ENCODE data around the gene ELAVL1. TPM values are rescaled to one million over a fixed set of nuclear protein-coding genes. Genes with fewer than 3 reads are reported as not detected.

The ELAVL1 gene
- polyA plus RNA-seq, 1 donor from 2014 or later = 19.1 TPM

DNA sequence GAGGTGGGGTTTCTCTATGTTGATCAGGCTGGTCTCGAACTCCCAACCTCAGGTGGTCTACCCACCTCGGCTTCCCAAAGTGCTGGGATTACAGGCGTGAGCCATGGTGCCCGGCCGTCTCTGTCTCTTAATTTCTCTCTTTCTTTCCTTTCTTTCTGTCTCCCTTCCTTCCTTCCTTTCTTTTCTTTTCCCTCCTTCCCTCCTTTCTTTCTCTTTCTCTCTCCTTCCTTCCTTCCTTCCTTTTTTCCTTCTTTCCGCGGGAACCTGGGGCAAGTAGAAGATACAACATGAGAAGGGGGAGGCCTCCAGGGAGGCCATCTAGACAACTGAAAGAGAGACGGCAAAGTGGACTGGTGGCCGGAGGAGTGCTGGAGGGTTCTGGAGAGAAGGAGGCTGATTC lies 15.2 kb upstream of the ELAVL1 start:
- H3K36me3 ChIP-seq (ENCODE audit: insufficient read depth, low read length) = no peaks in the 10 kb centered on the region
- H3K79me2 ChIP-seq (replicated peaks; ENCODE audit: insufficient read depth, low read length) = no peaks in the 10 kb centered on the region
- no peaks in the 10 kb centered on the region for H3K9me3 ChIP-seq (ENCODE audit: low read length)
- H3K9me2 ChIP-seq (ENCODE audit: insufficient read depth, low read length) = no peaks in the 10 kb centered on the region
- no peak overlapping the region for H2AFZ ChIP-seq (ENCODE audit: low read depth, low read length)
- H3K4me3 ChIP-seq (ENCODE audit: low read length) = no peak overlapping the region
- no peak overlapping the region for H3K4me2 ChIP-seq (ENCODE audit: low read length)
- TF ChIP-seq TAF1 (IDR thresholded peaks at IDR 0.05; ENCODE audit: low read depth) (no peak), MXI1 (conservative IDR thresholded peaks at IDR 0.05; ENCODE audit: poor library complexity, severe bottlenecking) (no peak), POLR2AphosphoS5 (IDR thresholded peaks at IDR 0.05) (no peak), EZH2 (IDR thresholded peaks at IDR 0.05; ENCODE audit: borderline replicate concordance, insufficient read depth, low read length, poor library complexity, severe bottlenecking) (no peak), REST (IDR thresholded peaks at IDR 0.05; ENCODE audit: borderline replicate concordance) (no peak), CTCF (IDR thresholded peaks at IDR 0.05; ENCODE audit: poor library complexity, severe bottlenecking) (no peak), EP300 (conservative IDR thresholded peaks at IDR 0.05; ENCODE audit: poor library complexity, severe bottlenecking) (no peak), RAD21 (conservative IDR thresholded peaks at IDR 0.05) (no peak), SMC3 (conservative IDR thresholded peaks at IDR 0.05; ENCODE audit: poor library complexity) (no peak)
- H3K27ac ChIP-seq (ENCODE audit: low read length) = no peak overlapping the region
- no peaks in the 10 kb centered on the region for H3F3A ChIP-seq (ENCODE audit: insufficient read depth, low read length, poor library complexity, severe bottlenecking)
- H4K20me1 ChIP-seq (ENCODE audit: insufficient read depth) = no peaks in the 10 kb centered on the region
- H3K9ac ChIP-seq (ENCODE audit: low read length) = no peak overlapping the region
- no peaks in the 10 kb centered on the region for H3K27me3 ChIP-seq (ENCODE audit: insufficient read depth, low read depth, low read length)

GRCh38 chr19:8017808-8018207 lies 12.4 kb upstream of the ELAVL1 start:
- no peak for TF ChIP-seq RAD21 (conservative IDR thresholded peaks at IDR 0.05)
- TF ChIP-seq MXI1 (conservative IDR thresholded peaks at IDR 0.05; ENCODE audit: poor library complexity, severe bottlenecking) = no peak
- TF ChIP-seq TAF1 (IDR thresholded peaks at IDR 0.05; ENCODE audit: low read depth) = no peak
- H3K4me2 ChIP-seq (ENCODE audit: low read length) = no peak overlapping the region
- no peaks in the 10 kb centered on the region for H3F3A ChIP-seq (ENCODE audit: insufficient read depth, low read length, poor library complexity, severe bottlenecking)
- H4K20me1 ChIP-seq (ENCODE audit: insufficient read depth) = no peaks in the 10 kb centered on the region
- H3K27me3 ChIP-seq (ENCODE audit: insufficient read depth, low read depth, low read length) = no peaks in the 10 kb centered on the region
- no peak overlapping the region for H2AFZ ChIP-seq (ENCODE audit: low read depth, low read length)
- no peak overlapping the region for H3K9ac ChIP-seq (ENCODE audit: low read length)
- no peak overlapping the region for H3K4me3 ChIP-seq (ENCODE audit: low read length)
- no peaks in the 10 kb centered on the region for H3K9me2 ChIP-seq (ENCODE audit: insufficient read depth, low read length)
- H3K9me3 ChIP-seq (ENCODE audit: low read length) = no peaks in the 10 kb centered on the region
- H3K79me2 ChIP-seq (replicated peaks; ENCODE audit: insufficient read depth, low read length) = no peaks in the 10 kb centered on the region
- H3K27ac ChIP-seq (ENCODE audit: low read length) = no peak overlapping the region
- no peaks in the 10 kb centered on the region for H3K36me3 ChIP-seq (ENCODE audit: insufficient read depth, low read length)

Data from neural cell (in vitro differentiated cells).